Lower leg skin (tissue), 3 donors: ENCODE data around the gene GZF1.

Experiments
- POLR2A ChIP-seq, 2 donors: fragments of 450-650 bp; IDR thresholded peaks; one replicate each; pipeline ENCODE4 v1.6.1; 2016 to 2017; ENCODE audit warnings: antibody characterized with exemption in 2 of 2, mild to moderate bottlenecking in 1 of 2, moderate library complexity in 1 of 2
- TF ChIP-seq, protein P1 (sequence below), 3 donors: fragments of 450-650 bp; IDR thresholded peaks; one replicate each; pipeline ENCODE4 v1.5.1; 2016; ENCODE audit warnings: antibody characterized with exemption in 3 of 3, mild to moderate bottlenecking in 3 of 3, moderate library complexity in 2 of 3

GRCh38 chr20:23408957-23409356 lies 47.0 kb downstream of the GZF1 start:
- TF ChIP-seq, protein P1, sequence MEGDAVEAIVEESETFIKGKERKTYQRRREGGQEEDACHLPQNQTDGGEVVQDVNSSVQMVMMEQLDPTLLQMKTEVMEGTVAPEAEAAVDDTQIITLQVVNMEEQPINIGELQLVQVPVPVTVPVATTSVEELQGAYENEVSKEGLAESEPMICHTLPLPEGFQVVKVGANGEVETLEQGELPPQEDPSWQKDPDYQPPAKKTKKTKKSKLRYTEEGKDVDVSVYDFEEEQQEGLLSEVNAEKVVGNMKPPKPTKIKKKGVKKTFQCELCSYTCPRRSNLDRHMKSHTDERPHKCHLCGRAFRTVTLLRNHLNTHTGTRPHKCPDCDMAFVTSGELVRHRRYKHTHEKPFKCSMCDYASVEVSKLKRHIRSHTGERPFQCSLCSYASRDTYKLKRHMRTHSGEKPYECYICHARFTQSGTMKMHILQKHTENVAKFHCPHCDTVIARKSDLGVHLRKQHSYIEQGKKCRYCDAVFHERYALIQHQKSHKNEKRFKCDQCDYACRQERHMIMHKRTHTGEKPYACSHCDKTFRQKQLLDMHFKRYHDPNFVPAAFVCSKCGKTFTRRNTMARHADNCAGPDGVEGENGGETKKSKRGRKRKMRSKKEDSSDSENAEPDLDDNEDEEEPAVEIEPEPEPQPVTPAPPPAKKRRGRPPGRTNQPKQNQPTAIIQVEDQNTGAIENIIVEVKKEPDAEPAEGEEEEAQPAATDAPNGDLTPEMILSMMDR (IDR thresholded peaks at IDR 0.05): no peak
- TF ChIP-seq POLR2A (IDR thresholded peaks at IDR 0.05): no peak
